Keratinocyte (primary cell): ENCODE results near the gene GPR15. TPM values are rescaled to one million over a fixed set of nuclear protein-coding genes. Genes with fewer than 3 reads are reported as not detected.

Experiments
- DNase-seq: peaks from one replicate; pipeline ENCODE4 v3.0.0-alpha.2; 2011; ENCODE audit warnings: low read depth, missing footprints, low spot score
- FAIRE-seq: peaks from 2 replicates; lab custom pipeline; 2011; peaks lifted over from hg19 to GRCh38; lab: Jason Lieb, UNC
- H2AFZ ChIP-seq: 2 replicates; pipeline ENCODE4 v1.6.0; 2012; ENCODE audit warnings: low read length, control low read depth, inconsistent platforms; ENCODE audit not compliant: control insufficient read depth
- H3K27ac ChIP-seq: 2 replicates; pipeline ENCODE4 v1.5.1; 2011; ENCODE audit warnings: low read length; ENCODE audit not compliant: control insufficient read depth, insufficient read depth
- H3K27me3 ChIP-seq: 3 replicates; pipeline ENCODE4 v1.6.0; 2011; ENCODE audit warnings: low read length; ENCODE audit not compliant: control insufficient read depth, insufficient read depth; ENCODE audit errors: extremely low read depth
- H3K36me3 ChIP-seq, 2 experiments: 2 replicates in 1 of 2; 3 replicates in 1 of 2; pipeline ENCODE4 v1.5.1; 2011; ENCODE audit warnings: low read length in 2 of 2, mild to moderate bottlenecking in 1 of 2; ENCODE audit not compliant: control insufficient read depth in 2 of 2, insufficient read depth in 2 of 2; ENCODE audit errors: extremely low read depth in 1 of 2
- H3K4me1 ChIP-seq: 3 replicates; pipeline ENCODE4 v1.5.1; 2011; ENCODE audit warnings: low read length; ENCODE audit not compliant: control insufficient read depth, insufficient read depth; ENCODE audit errors: extremely low read depth
- H3K4me2 ChIP-seq: 3 replicates; pipeline ENCODE4 v1.6.0; 2011; ENCODE audit warnings: low read depth, low read length; ENCODE audit not compliant: control insufficient read depth, insufficient read depth; ENCODE audit errors: extremely low read depth
- H3K4me3 ChIP-seq, 3 experiments: fragments of 200-600 bp in 1 of 3; sonication (generic) in 1 of 3; 2 replicates in 2 of 3; 3 replicates in 1 of 3; pipeline ENCODE4 v1.5.1; 2011 to 2016; ENCODE audit warnings: low read length in 3 of 3, mild to moderate bottlenecking in 3 of 3, control low read depth in 2 of 3, inconsistent platforms in 1 of 3, low read depth in 1 of 3, mixed read lengths in 1 of 3, mixed run types in 1 of 3, moderate library complexity in 1 of 3; ENCODE audit not compliant: control insufficient read depth in 2 of 3, insufficient read depth in 2 of 3; ENCODE audit errors: extremely low read depth in 1 of 3
- H3K79me2 ChIP-seq: 2 replicates; pipeline ENCODE4 v1.6.0; 2012; ENCODE audit warnings: low read length; ENCODE audit not compliant: control insufficient read depth, insufficient read depth
- H3K9ac ChIP-seq: 3 replicates; pipeline ENCODE4 v1.6.0; 2011; ENCODE audit warnings: low read length; ENCODE audit not compliant: control insufficient read depth, insufficient read depth; ENCODE audit errors: extremely low read depth
- H3K9me1 ChIP-seq: 3 replicates; pipeline ENCODE4 v1.6.0; 2011; ENCODE audit warnings: low read length; ENCODE audit not compliant: control insufficient read depth, insufficient read depth; ENCODE audit errors: extremely low read depth
- H3K9me3 ChIP-seq: 2 replicates; pipeline ENCODE4 v1.5.1; 2012; ENCODE audit warnings: low read depth, low read length; ENCODE audit not compliant: control insufficient read depth
- H4K20me1 ChIP-seq: 3 replicates; pipeline ENCODE4 v1.6.0; 2011; ENCODE audit warnings: low read length; ENCODE audit not compliant: control insufficient read depth, insufficient read depth; ENCODE audit errors: extremely low read depth
- EZH2 ChIP-seq: IDR thresholded peaks from one replicate; pipeline ENCODE4 v1.6.1; 2012; ENCODE audit warnings: inconsistent platforms, mild to moderate bottlenecking, low read length, moderate library complexity
- dilution Hi-C: fragments of 300-500 bp; cut with MboI; formaldehyde crosslinking; loops from one replicate; pipeline ENCODE4 v1.7.0; 2020; ENCODE audit warnings: low sequenced_read_pairs; ENCODE audit not compliant: extremely low pct_ligation_motif_present
- polyA plus RNA-seq, 5 experiments: library from polyadenylated mRNA; depleted of rRNA in 3 of 5; stranded (reverse) in 3 of 5; stranded (forward) in 1 of 5; unstranded in 1 of 5; fragments of >200 nt; gene quantifications; 1 replicate in 1 of 5; 2 replicates in 3 of 5; 3 replicates in 1 of 5; pipeline versions ENCODE4 v1.2.1 to v1.2.3, GENCODE V29; 2011 to 2012; ENCODE audit warnings: missing spikeins in 2 of 5, low read depth in 1 of 5, low replicate concordance in 1 of 5
- TF ChIP-seq, protein P1 (sequence below), 3 experiments: IDR thresholded peaks in 1 of 3; conservative IDR thresholded peaks in 1 of 3; optimal IDR thresholded peaks in 1 of 3; 2 replicates in 2 of 3; 3 replicates in 1 of 3; pipeline versions ENCODE3 to v1.5.1; 2011; ENCODE audit warnings: low read length in 3 of 3, mild to moderate bottlenecking in 3 of 3, moderate library complexity in 2 of 3, control low read depth in 1 of 3, inconsistent platforms in 1 of 3; ENCODE audit not compliant: insufficient read depth in 2 of 3; ENCODE audit errors: extremely low read depth in 1 of 3

Gene GPR15
- polyA plus RNA-seq, 1 donor (not counting 4 experiments of a cell fraction or from before 2014, with no cell fraction given), result not detected

DNA sequence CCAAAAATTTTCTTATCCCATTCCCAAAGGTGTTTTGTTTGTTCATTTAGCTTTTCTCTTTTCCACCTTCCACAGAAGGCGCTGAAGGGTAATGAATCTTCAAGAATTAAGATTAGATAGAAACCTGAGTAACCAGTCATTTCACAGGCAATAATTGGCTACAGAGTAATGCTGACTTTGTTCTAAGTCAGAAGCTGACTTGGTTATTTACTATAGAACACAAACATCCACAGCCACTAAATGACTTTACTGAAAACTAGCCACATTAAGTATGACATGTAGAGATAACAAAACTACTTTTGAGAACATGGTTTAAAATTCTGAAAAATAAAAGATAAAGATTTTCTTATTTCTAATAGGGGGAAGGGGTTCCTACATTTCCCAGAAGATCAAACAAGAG, 16.8 kb upstream of the GPR15 start:
- DNase-seq (no peak), FAIRE-seq (no peak)
- peaks cover 20% of the 10 kb centered on the region for H3K4me1 ChIP-seq
- H3K9ac ChIP-seq, result no peak overlapping the region
- no peaks in the 10 kb centered on the region for H3K27me3 ChIP-seq
- no peaks in the 10 kb centered on the region for H3K9me1 ChIP-seq
- no peak overlapping the region for H3K4me3 ChIP-seq
- H3K9me3 ChIP-seq, result no peaks in the 10 kb centered on the region
- dilution Hi-C loops, result no loop called here
- H4K20me1 ChIP-seq, result no peaks in the 10 kb centered on the region
- H3K36me3 ChIP-seq, result peaks cover 7 to 13% of the 10 kb centered on the region in 2 experiments
- no peak for TF ChIP-seq EZH2
- TF ChIP-seq, protein P1, sequence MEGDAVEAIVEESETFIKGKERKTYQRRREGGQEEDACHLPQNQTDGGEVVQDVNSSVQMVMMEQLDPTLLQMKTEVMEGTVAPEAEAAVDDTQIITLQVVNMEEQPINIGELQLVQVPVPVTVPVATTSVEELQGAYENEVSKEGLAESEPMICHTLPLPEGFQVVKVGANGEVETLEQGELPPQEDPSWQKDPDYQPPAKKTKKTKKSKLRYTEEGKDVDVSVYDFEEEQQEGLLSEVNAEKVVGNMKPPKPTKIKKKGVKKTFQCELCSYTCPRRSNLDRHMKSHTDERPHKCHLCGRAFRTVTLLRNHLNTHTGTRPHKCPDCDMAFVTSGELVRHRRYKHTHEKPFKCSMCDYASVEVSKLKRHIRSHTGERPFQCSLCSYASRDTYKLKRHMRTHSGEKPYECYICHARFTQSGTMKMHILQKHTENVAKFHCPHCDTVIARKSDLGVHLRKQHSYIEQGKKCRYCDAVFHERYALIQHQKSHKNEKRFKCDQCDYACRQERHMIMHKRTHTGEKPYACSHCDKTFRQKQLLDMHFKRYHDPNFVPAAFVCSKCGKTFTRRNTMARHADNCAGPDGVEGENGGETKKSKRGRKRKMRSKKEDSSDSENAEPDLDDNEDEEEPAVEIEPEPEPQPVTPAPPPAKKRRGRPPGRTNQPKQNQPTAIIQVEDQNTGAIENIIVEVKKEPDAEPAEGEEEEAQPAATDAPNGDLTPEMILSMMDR (optimal IDR thresholded peaks at IDR 0.05 in 1 of 3, IDR thresholded peaks at IDR 0.05 in 1 of 3, conservative IDR thresholded peaks at IDR 0.05 in 1 of 3; ENCODE audit: extremely low read depth in 1 of 3, insufficient read depth in 2 of 3, low read length in 3 of 3), result no peak
- H3K4me2 ChIP-seq, result no peak overlapping the region
- no peak overlapping the region for H3K27ac ChIP-seq
- no peak overlapping the region for H2AFZ ChIP-seq
- H3K79me2 ChIP-seq, result peaks cover 19% of the 10 kb centered on the region

- Histone ChIP-seq H3K27ac (no peak overlapping the region), H3K27me3 (no peaks in the 10 kb centered on the region), H3K4me3 (no peak overlapping the region), H3K9me1 (no peaks in the 10 kb centered on the region), H3K9me3 (no peaks in the 10 kb centered on the region), H3K9ac (no peak overlapping the region), H3K79me2 (peaks cover 38% of the 10 kb centered on the region), H3K36me3 (peaks cover 9 to 21% of the 10 kb centered on the region in 2 experiments), H2AFZ (no peak overlapping the region), H3K4me2 (no peak overlapping the region), H3K4me1 (peaks cover 12% of the 10 kb centered on the region), H4K20me1 (no peaks in the 10 kb centered on the region)
- no peak for FAIRE-seq
- dilution Hi-C loops, result no loop called here
- no peak for TF ChIP-seq EZH2
- TF ChIP-seq, protein P1 (optimal IDR thresholded peaks at IDR 0.05 in 1 of 3, IDR thresholded peaks at IDR 0.05 in 1 of 3, conservative IDR thresholded peaks at IDR 0.05 in 1 of 3; ENCODE audit: extremely low read depth in 1 of 3, insufficient read depth in 2 of 3, low read length in 3 of 3), result no peak
- no peak for DNase-seq
These were observed 13.0 kb upstream of the GPR15 start for GRCh38 chr3:98518816-98519215.
